Kidney (tissue), 14 donors: ENCODE results near the gene LDAH. TPM values are rescaled to one million over a fixed set of nuclear protein-coding genes. Genes with fewer than 3 reads are reported as not detected.

Experiments used
- DNase-seq, 5 donors: peaks; one replicate each; pipeline ENCODE4 v3.0.0-alpha.2; 2013 to 2020
- FAIRE-seq: peaks from 2 replicates; lab custom pipeline; 2012; peaks lifted over from hg19 to GRCh38; lab: Jason Lieb, UNC
- H3K27ac ChIP-seq, 2 donors: one replicate each; pipeline ENCODE4 v1.7.0; 2013; ENCODE audit warnings: low read depth in 2 of 2, low read length in 2 of 2, inconsistent platforms in 1 of 2
- H3K27me3 ChIP-seq: one replicate; pipeline ENCODE4 v1.7.1; 2013; ENCODE audit warnings: low read length, inconsistent platforms; ENCODE audit not compliant: control insufficient read depth, insufficient read depth
- H3K36me3 ChIP-seq, 3 donors: one replicate each; pipeline versions ENCODE4 v1.7.0 to v1.7.1; 2013; ENCODE audit warnings: low read length in 3 of 3, control low read depth in 1 of 3, inconsistent platforms in 1 of 3; ENCODE audit not compliant: insufficient read depth in 3 of 3, control insufficient read depth in 2 of 3
- H3K4me1 ChIP-seq, 3 donors: one replicate each; pipeline versions ENCODE4 v1.7.0 to v1.7.1; 2013; ENCODE audit warnings: low read length in 3 of 3, inconsistent platforms in 1 of 3, low read depth in 1 of 3; ENCODE audit not compliant: control insufficient read depth in 2 of 3, insufficient read depth in 2 of 3
- H3K4me3 ChIP-seq, 3 donors: one replicate each; pipeline versions ENCODE4 v1.7.0 to v1.8.1; 2013; ENCODE audit warnings: low read length in 3 of 3, control low read depth in 1 of 3, inconsistent platforms in 1 of 3
- H3K9ac ChIP-seq, 3 donors: one replicate each; pipeline versions ENCODE4 v1.7.0 to v1.7.1; 2013; ENCODE audit warnings: low read length in 3 of 3, control low read depth in 1 of 3, inconsistent platforms in 1 of 3
- H3K9me3 ChIP-seq, 3 donors: one replicate each; pipeline versions ENCODE4 v1.7.0 to v1.7.1; 2013; ENCODE audit warnings: low read length in 3 of 3, control low read depth in 1 of 3, inconsistent platforms in 1 of 3; ENCODE audit not compliant: control insufficient read depth in 2 of 3, insufficient read depth in 1 of 3
- CTCF ChIP-seq: IDR thresholded peaks from 3 replicates; pipeline ENCODE4 v1.5.1; 2012; ENCODE audit warnings: mild to moderate bottlenecking, moderate library complexity, borderline replicate concordance; ENCODE audit not compliant: insufficient read depth; ENCODE audit errors: extremely low read depth
- intact Hi-C: fragments of 100-400 bp; cut with DNase I; formaldehyde crosslinking; loops from one replicate; pipeline ENCODE4 v1.11.1; 2022
- polyA plus RNA-seq: library from polyadenylated mRNA; stranded (reverse); fragments of 350-450 nt; fragmentation: Illumina TruSeq; extraction: RNeasy Lipid Tissue Mini Kit (QIAGEN cat#74804); gene quantifications from one replicate; pipeline ENCODE4 v1.2.3, GENCODE V29; 2014; ENCODE audit warnings: low read depth, low replicate concordance; ENCODE audit not compliant: insufficient read depth
- total RNA-seq: library from RNA; stranded (reverse); fragmentation: NEBNext Ultra II Directional; extraction: Animal tissue kit (Norgen Biotek cat#: 25700); gene quantifications from one replicate; pipeline ENCODE4 v1.2.1, GENCODE V29; 2021
- donor health status: control.
- donor health status: control.
- donor health status: control.
- donor health status: control.
- donor health status: control.
- donor health status: DM: yes; HTN: yes; CAD: no.
- donor health status: Normal renal cell carcinoma (clear cell type).

LDAH gene
- total and polyA plus RNA-seq, 2 donors from 2014 or later: 15.5 to 20.4 TPM

- Histone ChIP-seq H3K36me3 (no peaks in the 10 kb centered on the region), H3K9ac (no peak overlapping the region), H3K27me3 (no peaks in the 10 kb centered on the region), H3K27ac (no peak overlapping the region), H3K9me3 (no peaks in the 10 kb centered on the region), H3K4me1 (no peaks in the 10 kb centered on the region), H3K4me3 (no peak overlapping the region)
- DNase-seq (peak in 2 of 5 donors; percentile 7 to 15), FAIRE-seq (no peak)
- intact Hi-C loops: no loop called here
- TF ChIP-seq CTCF: peak; percentile 55
These were observed 41.1 kb downstream of the LDAH start for GRCh38 chr2:20781656-20782265.

DNA sequence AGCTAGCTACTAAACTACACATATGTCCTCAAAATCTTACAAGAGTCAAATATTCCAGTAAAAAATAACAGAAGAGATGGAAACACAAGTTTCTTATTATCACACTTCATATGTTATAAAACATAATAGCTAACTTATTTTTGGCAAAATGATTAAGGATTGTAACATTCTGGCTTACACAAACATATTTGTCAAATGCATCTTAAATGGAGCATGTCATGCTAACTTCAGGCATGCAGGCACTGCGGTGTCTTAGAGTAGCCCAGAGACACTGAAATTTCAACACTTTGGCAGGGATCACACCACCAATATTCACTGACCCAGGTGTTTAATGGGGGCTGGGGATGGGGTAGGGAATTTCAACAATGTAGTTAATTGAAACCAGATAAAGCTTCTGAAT lies 51.6 kb downstream of the LDAH start:
- Histone ChIP-seq H3K9ac (no peak overlapping the region), H3K27me3 (no peaks in the 10 kb centered on the region), H3K4me1 (no peaks in the 10 kb centered on the region), H3K27ac (no peak overlapping the region), H3K4me3 (no peak overlapping the region), H3K36me3 (peaks cover 0 to 2% (median 0%) of the 10 kb centered on the region in 3 donors), H3K9me3 (no peaks in the 10 kb centered on the region)
- DNase-seq: no peak
- no peak for TF ChIP-seq CTCF
- intact Hi-C loops: no loop called here
- FAIRE-seq: no peak

DNA sequence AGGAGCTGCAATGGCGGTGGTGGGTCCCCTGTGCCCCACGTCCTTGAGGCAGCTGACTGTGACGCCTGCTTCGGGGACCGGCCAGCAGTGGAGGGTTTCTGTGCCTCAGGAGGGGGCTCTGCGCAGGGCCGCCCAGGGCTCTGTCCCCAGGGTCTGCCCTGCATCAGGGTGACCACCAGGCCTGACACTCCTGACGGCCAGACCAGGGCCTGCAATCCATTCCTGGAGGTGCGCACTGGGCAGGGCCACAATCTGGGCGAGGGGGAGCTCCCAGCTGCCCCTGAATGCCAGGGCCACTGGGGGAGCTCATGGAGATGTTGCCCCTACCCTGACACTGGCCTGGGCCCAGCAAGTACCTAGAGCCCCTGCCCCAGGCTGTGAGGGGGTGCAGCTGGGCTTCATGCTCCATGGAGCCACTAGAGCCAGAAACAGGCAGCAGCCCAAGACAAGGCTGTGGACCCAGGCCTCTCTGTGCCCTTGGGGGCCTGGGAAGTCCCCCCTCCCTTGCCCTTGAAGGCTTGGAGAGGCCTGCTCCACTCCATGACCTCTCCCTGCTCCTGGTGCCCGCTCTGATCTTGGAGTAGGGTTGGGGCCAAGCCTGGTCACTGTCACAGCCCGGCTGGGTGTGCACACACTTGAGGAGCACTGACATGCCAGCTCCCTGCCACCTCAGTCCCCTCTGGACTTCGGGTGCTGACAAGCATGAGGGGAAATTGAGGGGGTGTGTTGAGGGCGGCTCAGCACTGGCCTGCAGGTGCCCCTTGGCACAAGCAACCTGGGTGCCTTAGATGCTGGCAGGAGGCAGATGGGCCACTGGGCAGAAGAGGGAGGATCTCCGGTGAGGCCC lies 55.9 kb downstream of the LDAH start:
- no peak for FAIRE-seq
- H3K27me3 ChIP-seq: no peaks in the 10 kb centered on the region
- H3K36me3 ChIP-seq: no peaks in the 10 kb centered on the region
- H3K27ac ChIP-seq: no peak overlapping the region
- no peak overlapping the region for H3K4me3 ChIP-seq
- TF ChIP-seq CTCF: no peak
- no peaks in the 10 kb centered on the region for H3K9me3 ChIP-seq
- peak in 1 of 5 donors; percentile 71 for DNase-seq
- H3K4me1 ChIP-seq: no peaks in the 10 kb centered on the region
- H3K9ac ChIP-seq: no peak overlapping the region
- intact Hi-C loops: no loop called here
